OCI-LY7 (cell line): ENCODE results near the gene RDH8. TPM values are rescaled to one million over a fixed set of nuclear protein-coding genes. Genes with fewer than 3 reads are reported as not detected.

Source experiments
- BruUV-seq: library from RNA; stranded (reverse); fragments of 400-500 nt; replicated peaks from 2 replicates; lab custom pipeline; 2021; lab: Mats Ljungman, UMichigan
- CTCF ChIA-PET: fragments of 300-600 bp; sonication (Branson Sonifier 250); formaldehyde crosslinking; loops from one replicate; lab custom pipeline; 2022; ENCODE audit warnings: antibody characterized with exemption; ENCODE audit not compliant: unreplicated experiment; lab: Charles Lee
- POLR2A ChIA-PET: fragments of 300-600 bp; sonication (Branson Sonifier 250); formaldehyde crosslinking; loops from one replicate; lab custom pipeline; 2022; ENCODE audit warnings: antibody characterized with exemption; lab: Charles Lee
- DNase-seq: peaks from one replicate; pipeline ENCODE4 v3.0.0-alpha.2; 2015; ENCODE audit warnings: low spot score
- H2AFZ ChIP-seq: fragments of 200-600 bp; sonication (generic), shearing (Covaris generic); 2 replicates; pipeline ENCODE4 v1.6.1; 2014; ENCODE audit warnings: mild to moderate bottlenecking, antibody characterized with exemption, low read length, moderate library complexity
- H3K27ac ChIP-seq: fragments of 200-600 bp; sonication (generic); 2 replicates; pipeline ENCODE4 v1.5.1; 2014; ENCODE audit warnings: mixed run types, low read depth, mild to moderate bottlenecking, moderate library complexity, low read length, inconsistent platforms; ENCODE audit not compliant: poor library complexity, severe bottlenecking
- H3K36me3 ChIP-seq: fragments of 200-600 bp; sonication (generic); 2 replicates; pipeline ENCODE4 v1.6.1; 2014; ENCODE audit warnings: mild to moderate bottlenecking, antibody characterized with exemption, low read length, moderate library complexity, mixed read lengths; ENCODE audit not compliant: insufficient read depth
- H3K4me1 ChIP-seq: fragments of 200-600 bp; sonication (generic); 2 replicates; pipeline ENCODE4 v1.5.1; 2014; ENCODE audit warnings: mild to moderate bottlenecking, low read length; ENCODE audit not compliant: insufficient read depth, poor library complexity, severe bottlenecking
- H3K4me2 ChIP-seq: fragments of 200-600 bp; sonication (generic); 2 replicates; pipeline ENCODE4 v1.6.1; 2014; ENCODE audit warnings: mild to moderate bottlenecking, low read length
- H3K4me3 ChIP-seq: fragments of 200-600 bp; sonication (generic); 2 replicates; pipeline ENCODE4 v1.5.1; 2014; ENCODE audit warnings: mild to moderate bottlenecking, low read depth, low read length; ENCODE audit not compliant: poor library complexity, severe bottlenecking
- H3K79me2 ChIP-seq: fragments of 200-600 bp; sonication (generic); 2 replicates; pipeline ENCODE4 v1.6.1; 2016; ENCODE audit warnings: low read depth, mild to moderate bottlenecking, low read length, moderate library complexity, mixed read lengths; ENCODE audit not compliant: insufficient read depth
- H3K9me2 ChIP-seq: fragments of 200-600 bp; sonication (generic); 2 replicates; pipeline ENCODE4 v1.6.1; 2016; ENCODE audit warnings: mild to moderate bottlenecking, low read length, mixed read lengths; ENCODE audit not compliant: insufficient read depth
- H3K9me3 ChIP-seq: fragments of 200-600 bp; sonication (generic); 2 replicates; pipeline ENCODE4 v1.6.1; 2014; ENCODE audit warnings: mild to moderate bottlenecking, mixed run types, low read length, mixed read lengths
- H4K20me1 ChIP-seq: fragments of 200-600 bp; sonication (generic); 2 replicates; pipeline ENCODE4 v1.6.1; 2014; ENCODE audit warnings: mild to moderate bottlenecking, antibody characterized with exemption, low read length, moderate library complexity, mixed read lengths; ENCODE audit not compliant: insufficient read depth
- CTCF ChIP-seq: fragments of 200-600 bp; sonication (generic); conservative IDR thresholded peaks from 2 replicates; pipeline ENCODE4 v1.5.1; 2014; ENCODE audit warnings: mild to moderate bottlenecking, antibody characterized with exemption, low read length, moderate library complexity, mixed read lengths
- EZH2phosphoT487 ChIP-seq: fragments of 200-600 bp; sonication (generic); IDR thresholded peaks from 2 replicates; pipeline ENCODE4 v1.6.1; 2018; ENCODE audit warnings: low read depth, borderline replicate concordance, mild to moderate bottlenecking, mixed run types, antibody characterized with exemption, low read length, moderate library complexity, mixed read lengths
- intact Hi-C: fragments of 100-400 bp; cut with micrococcal nuclease; formaldehyde crosslinking; loops from one replicate; pipeline ENCODE4 v1.10.0; 2022; ENCODE audit not compliant: unreplicated experiment
- total RNA-seq, 2 experiments: library from RNA; depleted of rRNA in 1 of 2; stranded (reverse); fragments of >200 nt in 1 of 2; shearing (Covaris generic) in 1 of 2; gene quantifications; 2 replicates each; pipeline ENCODE4 v1.2.3, GENCODE V29; 2014 to 2022

Gene RDH8
- total RNA-seq, 2 experiments from 2014 or later = not detected

- Histone ChIP-seq H4K20me1 (no peaks in the 10 kb centered on the region), H3K9me2 (no peaks in the 10 kb centered on the region), H2AFZ (no peak overlapping the region), H3K4me3 (no peak overlapping the region), H3K4me1 (no peaks in the 10 kb centered on the region), H3K4me2 (no peak overlapping the region), H3K79me2 (no peaks in the 10 kb centered on the region), H3K27ac (no peak overlapping the region), H3K9me3 (no peaks in the 10 kb centered on the region), H3K36me3 (no peaks in the 10 kb centered on the region)
- POLR2A ChIA-PET = no interaction called here
- CTCF ChIA-PET = no interaction called here
- BruUV-seq = no TSS peak
- intact Hi-C loops = no loop called here
- no peak for TF ChIP-seq EZH2phosphoT487
- TF ChIP-seq CTCF = no peak
- DNase-seq = no peak
Measured at GRCh38 chr19:9970481-9970880, 42.8 kb upstream of the RDH8 start.

- DNase-seq = no peak
- no TSS peak for BruUV-seq
- Histone ChIP-seq H3K36me3 (no peaks in the 10 kb centered on the region), H4K20me1 (no peaks in the 10 kb centered on the region), H3K4me1 (no peaks in the 10 kb centered on the region), H3K4me3 (no peak overlapping the region), H3K9me3 (no peaks in the 10 kb centered on the region), H3K27ac (no peak overlapping the region), H3K9me2 (no peaks in the 10 kb centered on the region), H3K79me2 (no peaks in the 10 kb centered on the region), H2AFZ (no peak overlapping the region), H3K4me2 (no peak overlapping the region)
- intact Hi-C loops = no loop called here
- ChIA-PET POLR2A (no interaction called here), CTCF (no interaction called here)
- TF ChIP-seq CTCF = no peak
- TF ChIP-seq EZH2phosphoT487 = no peak
Measured at GRCh38 chr19:9971166-9971897, 42.0 kb upstream of the RDH8 start.

- Histone ChIP-seq H3K9me3 (no peaks in the 10 kb centered on the region), H3K9me2 (no peaks in the 10 kb centered on the region), H3K27ac (no peak overlapping the region), H3K79me2 (no peaks in the 10 kb centered on the region), H3K4me1 (no peaks in the 10 kb centered on the region), H2AFZ (no peak overlapping the region), H4K20me1 (no peaks in the 10 kb centered on the region), H3K4me3 (no peak overlapping the region), H3K36me3 (no peaks in the 10 kb centered on the region), H3K4me2 (no peak overlapping the region)
- POLR2A ChIA-PET = no interaction called here
- BruUV-seq = no TSS peak
- intact Hi-C loops = no loop called here
- CTCF ChIA-PET = no interaction called here
- no peak for DNase-seq
- TF ChIP-seq CTCF (no peak), EZH2phosphoT487 (no peak)
Measured at GRCh38 chr19:9972103-9972502, 41.2 kb upstream of the RDH8 start.
